Omental fat pad (tissue), 4 donors: ENCODE results near the gene ADD3. TPM values are rescaled to one million over a fixed set of nuclear protein-coding genes. Genes with fewer than 3 reads are reported as not detected.

Experiments
- ATAC-seq: fragments of 150-250 bp; one replicate; pipeline ENCODE4 v1.9.1; 2016; ENCODE audit warnings: mild to moderate bottlenecking, moderate library complexity; ENCODE audit not compliant: low FRiP score
- DNase-seq: peaks from one replicate; pipeline ENCODE4 v3.0.0-alpha.2; 2019; ENCODE audit warnings: low spot score
- total RNA-seq, 4 donors: library from RNA; depleted of rRNA; stranded (reverse); fragments of >200 nt; gene quantifications; one replicate each; pipeline ENCODE4 v1.1.0, GENCODE V29; 2016
- TF ChIP-seq, protein P1 (sequence below), 3 donors: fragments of 450-650 bp; IDR thresholded peaks; one replicate each; pipeline ENCODE4 v1.5.1; 2016 to 2017; ENCODE audit warnings: antibody characterized with exemption in 3 of 3, mild to moderate bottlenecking in 3 of 3, moderate library complexity in 2 of 3

ADD3 gene
- total RNA-seq, 4 donors from 2014 or later: 85.4 to 647 (median 252) TPM

DNA sequence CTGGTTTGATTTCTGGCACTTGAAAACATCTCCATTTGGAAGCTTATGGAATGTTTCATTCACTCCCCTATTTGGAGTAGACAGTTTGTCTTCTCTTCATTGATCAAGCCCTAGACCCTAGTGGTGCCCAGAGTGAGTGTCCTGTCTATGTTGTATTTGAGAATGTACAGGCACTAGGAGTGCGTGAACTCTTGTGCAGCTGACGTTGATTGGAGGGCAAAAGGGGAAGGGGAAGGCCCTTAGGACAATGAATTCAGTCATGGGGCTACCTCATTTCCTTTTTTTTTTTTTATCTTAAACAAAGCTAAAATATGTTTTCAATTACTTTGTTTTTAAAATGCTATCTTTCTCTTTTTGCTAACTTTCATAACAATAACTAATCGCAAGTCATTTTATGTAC is 66.5 kb downstream of the ADD3 start:
- TF ChIP-seq, protein P1, sequence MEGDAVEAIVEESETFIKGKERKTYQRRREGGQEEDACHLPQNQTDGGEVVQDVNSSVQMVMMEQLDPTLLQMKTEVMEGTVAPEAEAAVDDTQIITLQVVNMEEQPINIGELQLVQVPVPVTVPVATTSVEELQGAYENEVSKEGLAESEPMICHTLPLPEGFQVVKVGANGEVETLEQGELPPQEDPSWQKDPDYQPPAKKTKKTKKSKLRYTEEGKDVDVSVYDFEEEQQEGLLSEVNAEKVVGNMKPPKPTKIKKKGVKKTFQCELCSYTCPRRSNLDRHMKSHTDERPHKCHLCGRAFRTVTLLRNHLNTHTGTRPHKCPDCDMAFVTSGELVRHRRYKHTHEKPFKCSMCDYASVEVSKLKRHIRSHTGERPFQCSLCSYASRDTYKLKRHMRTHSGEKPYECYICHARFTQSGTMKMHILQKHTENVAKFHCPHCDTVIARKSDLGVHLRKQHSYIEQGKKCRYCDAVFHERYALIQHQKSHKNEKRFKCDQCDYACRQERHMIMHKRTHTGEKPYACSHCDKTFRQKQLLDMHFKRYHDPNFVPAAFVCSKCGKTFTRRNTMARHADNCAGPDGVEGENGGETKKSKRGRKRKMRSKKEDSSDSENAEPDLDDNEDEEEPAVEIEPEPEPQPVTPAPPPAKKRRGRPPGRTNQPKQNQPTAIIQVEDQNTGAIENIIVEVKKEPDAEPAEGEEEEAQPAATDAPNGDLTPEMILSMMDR (IDR thresholded peaks at IDR 0.05): no peak
- ATAC-seq (no peak), DNase-seq (no peak)

DNA sequence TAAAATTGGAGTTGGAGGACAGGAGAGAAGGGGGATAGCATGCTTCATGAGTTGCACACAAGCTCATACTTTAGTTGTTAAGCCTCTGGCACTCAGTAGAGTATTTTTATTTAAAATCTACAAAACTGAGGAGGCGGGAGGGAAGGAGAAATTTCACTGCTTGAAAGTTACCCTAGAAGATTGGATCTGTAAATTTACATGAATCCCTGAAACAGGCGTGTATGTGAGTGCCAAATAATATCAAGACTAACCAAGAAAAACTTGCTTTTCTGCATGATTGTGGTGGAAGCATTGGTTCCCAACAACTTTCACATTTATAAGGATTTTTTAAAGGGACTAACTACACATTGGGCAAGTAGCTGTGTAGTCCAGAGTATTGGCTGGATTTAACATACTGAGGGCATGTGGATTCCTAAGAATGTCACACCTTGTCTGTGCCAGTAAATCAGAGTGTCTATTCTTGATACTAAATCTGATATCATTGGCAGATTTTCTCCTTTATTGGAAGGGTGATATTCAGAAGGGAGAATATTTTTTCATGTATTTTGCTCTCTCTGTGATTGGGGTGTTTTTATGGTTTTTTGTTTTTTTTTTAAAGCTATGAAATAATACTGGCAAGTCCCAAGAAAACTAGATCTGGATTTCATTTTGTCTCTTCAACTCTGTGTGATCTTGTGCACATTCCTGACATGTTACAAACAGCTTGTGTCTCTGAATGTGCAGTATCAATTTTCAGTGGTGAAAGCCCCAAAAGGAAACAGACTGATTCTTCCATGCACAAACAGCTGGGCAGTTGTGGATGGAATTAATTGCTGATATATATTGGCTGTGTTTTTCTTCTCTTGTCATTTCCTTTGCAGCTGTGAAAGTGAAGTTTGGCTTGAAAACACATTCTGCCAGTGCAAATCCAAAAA is 67.2 kb downstream of the ADD3 start:
- TF ChIP-seq, protein P1 (IDR thresholded peaks at IDR 0.05): no peak
- DNase-seq (no peak), ATAC-seq (no peak)

DNA sequence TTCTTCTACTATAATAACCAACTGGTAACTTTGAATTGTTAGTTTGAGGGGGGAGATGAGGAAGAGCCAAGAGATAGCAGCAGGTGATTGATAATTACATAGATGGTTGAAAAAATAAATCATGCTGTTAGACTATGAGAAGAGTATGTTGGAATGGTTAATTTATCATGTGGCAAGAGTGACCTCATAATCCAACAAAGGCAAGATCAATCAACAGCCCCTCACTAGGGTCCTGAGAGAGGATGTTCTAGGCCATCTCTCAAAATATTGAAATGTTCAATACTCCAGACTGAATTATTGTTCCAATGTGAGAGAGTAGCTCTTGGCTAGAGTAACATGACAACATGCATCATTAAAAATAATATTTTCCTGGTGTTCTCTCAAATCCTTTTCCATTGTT is 67.9 kb downstream of the ADD3 start:
- ATAC-seq: no peak
- TF ChIP-seq, protein P1 (IDR thresholded peaks at IDR 0.05): no peak

DNA sequence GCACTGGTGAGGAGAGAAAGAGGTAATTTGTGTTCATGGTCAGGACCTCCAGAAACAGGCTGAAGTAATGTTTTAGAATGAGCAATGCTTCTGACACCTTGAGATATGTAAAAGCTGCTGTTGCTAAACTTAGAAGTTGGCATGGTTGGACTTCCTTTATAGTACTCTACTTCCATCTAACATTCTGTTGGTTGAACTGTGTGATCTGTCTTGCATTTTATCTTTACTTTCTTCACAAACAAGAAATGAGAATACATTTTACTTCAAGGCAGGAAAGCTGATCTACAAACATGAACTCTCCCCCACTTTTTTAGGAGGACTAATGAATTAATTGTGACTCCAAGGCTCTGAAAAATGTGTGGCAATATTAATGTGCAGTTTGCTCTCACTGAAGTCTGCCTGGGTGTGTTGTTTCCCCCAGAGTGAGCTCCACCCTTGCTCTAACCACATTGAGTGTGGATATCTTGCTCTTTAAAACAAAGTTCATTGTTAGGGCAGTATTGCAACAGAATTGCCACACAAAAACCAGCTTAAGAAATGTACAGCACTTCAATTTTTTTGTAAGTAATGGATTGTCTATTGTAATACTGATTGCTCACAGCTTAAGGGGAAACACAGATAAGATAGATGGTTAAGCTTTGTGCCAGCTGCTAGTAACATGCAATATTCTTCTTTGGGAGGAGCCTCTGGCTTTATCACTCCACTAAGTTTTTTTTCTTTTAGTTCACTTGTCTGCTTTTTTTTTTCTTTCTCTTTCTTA is 69.0 kb downstream of the ADD3 start:
- peak; percentile 89 for ATAC-seq
- TF ChIP-seq, protein P1 (IDR thresholded peaks at IDR 0.05): no peak
- no peak for DNase-seq

More for the DNA sequence above, 67.9 kb downstream of the ADD3 start:
- no peak for DNase-seq

DNA sequence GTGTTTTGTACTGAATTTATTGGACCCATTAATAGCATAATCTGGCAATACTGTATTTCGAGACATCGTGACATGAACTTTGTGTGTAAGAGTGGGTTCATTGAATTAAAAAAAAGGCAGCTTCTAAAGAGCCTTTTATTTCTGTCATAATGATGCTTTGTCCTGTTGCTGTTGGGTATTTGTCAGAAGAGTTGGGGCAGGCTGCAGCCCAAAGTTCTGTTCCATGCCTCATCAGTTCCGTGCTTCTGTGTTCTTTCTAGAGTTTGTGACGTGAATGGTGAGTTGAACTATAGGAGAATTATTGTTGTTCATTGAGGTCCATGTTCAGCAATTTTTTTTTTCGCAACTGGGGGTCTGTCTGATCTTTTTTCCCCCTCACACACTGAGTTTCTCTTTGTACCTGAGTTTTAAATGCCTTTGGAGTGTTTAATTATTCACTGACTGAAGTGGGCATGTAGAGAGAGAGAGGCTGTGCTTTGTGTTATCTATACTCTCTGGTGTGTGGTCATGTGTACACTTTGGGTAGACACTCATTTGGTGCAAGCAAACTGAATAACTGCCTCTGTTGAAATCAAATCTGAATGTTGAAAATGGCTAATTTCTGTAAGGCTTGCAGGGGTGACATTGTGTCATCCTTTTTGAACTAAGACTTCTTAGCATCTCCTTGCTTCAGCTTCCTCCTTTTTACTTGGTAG is 69.8 kb downstream of the ADD3 start:
- no peak for DNase-seq
- TF ChIP-seq, protein P1 (IDR thresholded peaks at IDR 0.05): no peak
- ATAC-seq: no peak

DNA sequence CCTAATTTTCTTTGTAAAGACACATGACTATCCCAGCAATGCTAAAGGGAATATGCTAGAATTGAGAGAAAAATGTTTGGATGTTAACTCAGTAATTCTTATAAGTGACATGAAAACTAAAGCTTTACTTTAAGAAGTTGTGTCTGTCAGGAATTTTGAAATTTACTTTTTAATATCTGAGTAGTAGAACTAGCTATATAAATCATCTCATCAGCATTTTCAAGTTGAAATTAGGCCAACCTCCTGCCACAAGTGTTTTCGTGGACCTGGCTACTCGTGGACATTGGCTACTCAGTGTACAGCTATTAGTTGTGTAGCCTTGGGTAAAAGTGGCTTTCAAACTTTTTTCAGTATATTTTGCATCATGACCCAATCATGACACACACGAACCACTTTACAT is 70.5 kb downstream of the ADD3 start:
- TF ChIP-seq, protein P1 (IDR thresholded peaks at IDR 0.05): no peak
- ATAC-seq (no peak), DNase-seq (no peak)
